ENCODE data around the gene CDHR3.

CDHR3 gene

DNA sequence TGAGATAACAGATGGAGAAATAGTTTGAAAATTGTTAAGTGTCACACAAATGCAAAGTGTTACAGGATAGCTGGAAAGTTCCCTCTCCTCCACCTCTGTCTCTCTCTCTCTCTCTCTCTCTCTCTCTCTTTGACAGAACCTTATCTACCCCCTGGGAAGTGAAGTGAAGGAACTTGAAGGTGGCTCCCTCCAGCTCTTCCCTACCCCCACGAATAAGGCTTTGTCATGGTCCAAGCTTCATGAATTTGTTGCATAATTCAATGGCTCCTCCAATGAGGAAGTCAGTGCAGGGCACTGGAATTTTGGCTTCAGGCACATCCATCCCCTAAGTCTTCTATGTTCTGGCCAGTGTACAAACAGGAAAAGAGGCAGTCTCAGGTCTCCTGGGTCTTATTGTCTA, 66.4 kb downstream of the CDHR3 start:
- no peak for DNase-seq (ENCODE audit: low spot score)

- no peak for DNase-seq (ENCODE audit: low spot score)
These were observed 66.9 kb downstream of the CDHR3 start for GRCh38 chr7:106029941-106030340.

- no peak for DNase-seq (ENCODE audit: low spot score)
These were observed 68.4 kb downstream of the CDHR3 start for GRCh38 chr7:106031300-106032035.

DNA sequence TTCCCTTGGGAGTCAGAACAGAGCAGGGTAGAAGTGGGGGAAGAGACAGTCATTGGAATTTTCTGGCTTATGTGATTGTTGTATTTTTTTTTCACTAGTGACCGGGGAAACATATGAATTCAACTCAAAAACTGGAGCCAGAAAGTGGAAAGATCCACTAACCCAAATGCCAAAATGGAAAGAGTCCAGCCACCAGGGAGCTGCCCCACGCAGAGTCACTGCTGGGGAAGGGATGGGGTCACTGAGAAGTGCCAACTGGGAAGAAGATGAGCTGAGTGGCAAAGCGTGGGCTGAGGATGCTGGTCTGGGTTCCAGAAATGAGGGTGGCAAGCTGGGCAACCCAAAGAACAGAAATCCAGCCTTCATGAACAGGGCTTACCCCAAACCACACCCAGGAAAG, 69.2 kb downstream of the CDHR3 start:
- DNase-seq (ENCODE audit: low spot score), result no peak

- no peak for DNase-seq (ENCODE audit: low spot score)
These were observed 70.7 kb downstream of the CDHR3 start for GRCh38 chr7:106033735-106034134.

DNA sequence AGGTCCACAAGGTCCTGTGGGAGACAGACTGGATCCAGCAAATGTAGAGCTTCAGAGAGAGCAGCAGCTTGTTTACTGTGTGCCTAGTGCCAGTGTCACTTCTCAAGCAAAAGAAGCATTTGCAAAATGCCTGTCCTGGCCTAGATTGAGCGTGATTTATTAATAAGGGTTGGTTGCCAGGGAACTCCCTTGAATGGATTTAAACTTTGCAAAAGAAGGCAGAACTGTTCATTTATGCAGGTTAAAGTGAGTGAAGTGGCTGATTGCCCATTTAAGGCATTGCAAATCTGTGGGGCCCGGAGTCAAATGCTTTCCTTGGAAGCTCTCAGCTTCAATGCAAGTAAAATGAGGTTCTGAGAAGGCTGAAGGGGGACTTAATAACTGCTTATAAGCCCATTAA, 71.3 kb downstream of the CDHR3 start:
- DNase-seq (ENCODE audit: low spot score), result no peak

DNA sequence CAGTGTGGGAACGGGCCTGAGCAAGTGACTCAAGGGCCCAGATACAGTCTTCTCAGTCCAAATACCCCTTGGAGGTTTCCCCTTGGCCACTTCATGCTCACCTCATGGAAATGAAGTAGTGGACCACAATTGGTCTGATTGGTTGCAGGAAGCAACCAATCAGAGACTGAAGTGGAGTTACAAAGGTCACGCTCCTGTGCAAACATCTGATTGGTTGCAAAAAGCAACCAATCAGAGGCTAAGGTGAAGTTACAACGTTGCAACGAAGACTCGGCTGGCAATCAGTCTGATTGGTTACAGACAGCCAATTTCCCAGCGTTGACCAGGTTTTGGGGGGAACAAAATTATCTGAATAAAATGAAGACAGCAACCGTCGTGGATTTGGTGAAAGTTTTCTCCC, 72.5 kb downstream of the CDHR3 start:
- DNase-seq (ENCODE audit: low spot score), result no peak

GRCh38 chr7:106036004-106036403, 72.9 kb downstream of the CDHR3 start:
- DNase-seq (ENCODE audit: low spot score), result no peak

- no peak for DNase-seq (ENCODE audit: low spot score)
These were observed 74.6 kb downstream of the CDHR3 start for GRCh38 chr7:106037489-106038176.

GRCh38 chr7:106038289-106038688, 75.2 kb downstream of the CDHR3 start:
- no peak for DNase-seq (ENCODE audit: low spot score)

DNA sequence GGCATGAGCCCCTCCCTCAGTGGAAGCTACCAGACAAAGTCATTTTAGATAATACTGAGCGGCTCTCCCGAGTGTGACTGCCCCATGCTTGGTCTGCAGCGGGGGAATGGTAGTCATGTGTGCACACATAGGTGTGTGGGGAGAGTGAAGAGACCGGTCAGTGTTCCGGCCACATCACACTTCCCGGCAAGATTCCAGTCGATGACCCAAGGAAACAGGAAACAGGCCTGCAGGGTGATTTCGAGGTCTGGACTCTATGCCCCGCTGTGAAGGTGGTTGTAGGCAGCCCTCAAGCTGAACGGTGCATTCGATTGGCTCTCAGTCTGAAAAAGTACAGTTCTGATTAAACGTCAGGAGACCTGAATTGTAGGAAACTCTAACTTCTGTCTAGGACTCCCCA, 75.9 kb downstream of the CDHR3 start:
- no peak for DNase-seq (ENCODE audit: low spot score)

DNA sequence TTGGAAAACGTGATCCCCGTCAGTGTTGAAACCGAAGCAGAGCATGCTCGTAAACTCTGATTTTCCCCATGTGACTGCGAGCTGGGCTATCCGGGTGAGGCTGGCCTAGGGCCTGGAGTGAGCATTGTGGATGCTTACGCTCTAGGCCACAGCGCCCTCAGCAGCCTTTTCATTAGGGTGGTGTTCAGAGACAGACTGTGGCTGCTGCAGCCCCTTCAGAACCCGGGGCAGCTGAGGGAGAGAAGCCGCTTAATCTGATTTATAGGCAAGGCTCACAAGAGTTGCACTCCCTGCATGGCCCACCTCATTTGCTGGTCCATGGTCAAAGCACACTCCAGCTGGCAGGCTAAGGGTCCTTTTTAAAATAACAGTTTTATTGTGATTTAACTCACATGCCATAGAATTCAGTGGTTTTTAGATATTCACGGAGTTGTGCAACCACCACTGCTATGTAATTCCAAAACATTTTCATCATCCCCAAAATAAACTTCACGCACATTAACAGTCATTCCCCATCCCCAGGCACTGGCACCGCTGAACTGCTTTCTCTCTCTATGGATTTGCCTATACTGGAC, 76.5 kb downstream of the CDHR3 start:
- DNase-seq (ENCODE audit: low spot score), result no peak

DNA sequence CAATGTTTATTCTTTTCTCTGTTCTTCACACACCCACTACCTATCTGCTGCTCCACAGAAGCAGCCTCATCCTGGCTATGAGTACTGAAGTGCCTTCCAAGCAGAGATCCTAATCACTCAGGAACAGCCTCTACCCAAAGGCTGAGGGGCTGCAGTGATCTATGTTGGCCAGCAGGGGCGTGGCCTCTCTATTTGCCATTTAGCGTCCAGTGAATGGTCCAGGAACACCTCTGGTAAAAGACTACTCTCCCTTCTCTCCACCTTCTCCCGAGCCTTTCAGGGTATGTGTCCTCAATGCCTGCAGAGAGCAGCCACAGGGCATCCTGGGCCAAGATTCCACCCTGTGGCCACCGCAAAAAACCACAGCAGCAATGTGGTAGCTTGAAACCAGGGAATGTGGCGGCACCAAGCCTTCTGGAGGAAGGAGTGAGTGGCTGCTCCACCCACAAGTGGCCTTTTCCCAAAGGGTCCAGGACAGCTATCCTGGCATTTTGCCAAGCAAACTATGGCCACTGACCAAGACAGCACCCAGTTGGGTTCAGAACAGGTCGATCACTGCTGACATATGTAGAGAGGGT, 78.2 kb downstream of the CDHR3 start:
- DNase-seq (ENCODE audit: low spot score), result no peak

- DNase-seq (ENCODE audit: low spot score), result no peak
These were observed 79.1 kb downstream of the CDHR3 start for GRCh38 chr7:106042196-106042611.

- no peak for DNase-seq (ENCODE audit: low spot score)
These were observed 82.1 kb downstream of the CDHR3 start for GRCh38 chr7:106045139-106045538.

GRCh38 chr7:106045586-106045985, 82.5 kb downstream of the CDHR3 start:
- DNase-seq (ENCODE audit: low spot score), result no peak

DNA sequence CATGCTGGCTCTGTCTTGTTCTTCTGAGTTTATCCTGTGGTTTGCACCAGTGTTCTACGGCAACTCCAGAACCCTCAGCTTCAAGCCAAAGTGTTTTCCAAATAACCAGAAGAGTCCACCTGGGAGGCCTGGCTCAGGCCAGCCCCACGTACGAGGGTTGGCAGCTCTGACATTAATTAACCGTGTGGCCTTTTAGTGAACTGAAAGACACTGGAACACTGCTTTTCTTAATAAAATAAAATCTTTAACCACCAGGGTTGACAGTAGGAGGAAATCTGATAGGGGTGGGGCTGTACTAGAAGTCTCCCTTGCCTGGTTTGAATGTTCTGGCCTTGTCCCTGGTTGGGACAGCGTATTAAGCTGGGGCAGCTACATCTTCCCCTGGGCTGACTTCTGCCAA, 84.1 kb downstream of the CDHR3 start:
- DNase-seq (ENCODE audit: low spot score), result no peak

DNA sequence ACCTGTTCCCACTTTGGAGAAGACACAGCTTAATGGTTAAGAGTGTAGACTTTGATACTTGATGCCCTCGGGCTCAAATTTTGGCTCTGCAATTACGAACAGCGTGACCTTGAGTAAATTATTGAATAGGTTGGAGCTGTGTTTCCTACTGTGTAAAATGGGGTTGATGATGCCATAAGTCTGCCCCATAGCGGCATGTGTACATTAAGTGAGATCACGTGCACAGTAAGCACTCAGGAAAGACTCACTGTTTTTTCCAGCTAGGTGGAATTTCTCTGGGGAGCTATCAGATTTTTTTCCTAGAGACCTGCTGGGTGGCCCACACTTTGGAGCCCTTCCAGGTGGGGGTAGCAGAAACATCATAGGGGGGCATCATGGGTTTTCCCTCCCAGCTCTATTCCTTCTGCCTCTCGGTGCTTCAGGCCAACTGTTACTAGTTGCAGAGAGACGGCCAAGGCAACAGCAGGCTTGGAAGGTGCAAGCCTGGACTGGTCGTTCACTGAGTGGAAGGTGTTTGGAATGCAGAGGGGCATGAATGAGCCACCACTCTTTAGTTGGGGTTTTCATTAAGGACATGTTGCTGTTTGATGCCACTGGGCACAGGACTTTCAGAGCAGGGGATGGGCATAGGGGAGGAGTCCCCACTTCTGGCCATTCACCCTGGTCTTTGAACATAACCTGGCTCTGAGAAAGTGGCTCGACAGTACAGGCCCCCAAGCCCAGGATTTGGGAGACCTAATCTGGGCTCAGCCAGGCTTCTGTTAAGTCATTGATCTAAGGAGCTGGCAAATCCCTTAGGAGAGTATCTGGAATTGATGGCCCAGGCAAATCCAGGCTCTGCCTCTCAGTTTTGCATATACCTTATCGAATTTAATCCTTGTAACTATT, 85.0 kb downstream of the CDHR3 start:
- DNase-seq (ENCODE audit: low spot score), result no peak

- no peak for DNase-seq (ENCODE audit: low spot score)
These were observed 85.6 kb downstream of the CDHR3 start for GRCh38 chr7:106048706-106049020.

GRCh38 chr7:106049139-106049752, 86.2 kb downstream of the CDHR3 start:
- DNase-seq (ENCODE audit: low spot score), result no peak

DNA sequence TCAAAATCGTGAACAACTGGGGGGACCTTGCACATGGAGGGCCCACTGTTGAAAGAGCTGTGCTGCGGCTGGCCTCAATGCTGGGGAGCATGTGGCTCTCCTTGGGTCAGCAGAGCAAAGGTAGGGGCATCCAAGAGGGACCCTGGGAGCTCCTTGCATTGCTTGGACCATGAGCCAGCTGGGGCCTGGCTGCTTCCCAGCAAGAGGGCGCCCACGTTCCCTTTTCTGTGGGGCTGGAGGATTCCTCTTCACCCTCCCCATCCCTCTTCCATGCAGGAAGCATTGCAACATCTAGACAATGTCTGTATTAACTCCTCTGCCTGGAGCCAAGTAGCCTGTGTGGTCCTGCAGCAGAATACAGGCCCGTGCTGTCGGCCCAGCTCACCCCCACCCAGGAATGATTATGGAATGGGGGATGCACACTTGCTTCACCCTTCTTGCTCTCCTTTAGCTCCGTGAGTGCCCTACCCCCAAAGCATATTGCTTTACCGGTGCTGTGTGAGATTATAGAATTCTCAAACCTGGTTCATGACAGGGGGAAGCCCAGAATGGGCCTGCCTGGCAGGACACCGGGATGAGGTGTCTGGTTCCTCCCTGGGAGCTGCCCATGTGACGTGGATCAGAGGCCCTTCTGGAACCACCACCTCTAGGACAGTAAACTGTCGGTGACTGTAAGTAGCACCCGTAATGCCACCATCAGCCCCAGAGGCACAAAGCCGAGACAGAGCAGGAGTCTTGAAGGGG, 87.1 kb downstream of the CDHR3 start:
- no peak for DNase-seq (ENCODE audit: low spot score)

All from left forelimb (tissue), 1 donor.